Fibroblast of lung (primary cell): ENCODE results near the gene ARSJ. TPM values are rescaled to one million over a fixed set of nuclear protein-coding genes. Genes with fewer than 3 reads are reported as not detected.

Experiments
- DNase-seq, 2 donors: peaks; one replicate each; pipeline versions ENCODE4 v3.0.0 to v3.0.0-alpha.2; 2010; ENCODE audit warnings: low read depth in 2 of 2
- H2AFZ ChIP-seq: 2 replicates; pipeline ENCODE4 v1.5.1; 2012; ENCODE audit warnings: low read length, control low read depth, inconsistent platforms
- H3K27ac ChIP-seq: 2 replicates; pipeline ENCODE4 v1.5.1; 2011; ENCODE audit warnings: low read length, control low read depth; ENCODE audit not compliant: insufficient read depth
- H3K27me3 ChIP-seq: 2 replicates; pipeline ENCODE4 v1.5.1; 2011; ENCODE audit warnings: mild to moderate bottlenecking, low read length; ENCODE audit not compliant: control insufficient read depth, insufficient read depth
- H3K36me3 ChIP-seq: 2 replicates; pipeline ENCODE4 v1.5.1; 2011; ENCODE audit warnings: low read length; ENCODE audit not compliant: control insufficient read depth, insufficient read depth
- H3K4me1 ChIP-seq: 2 replicates; pipeline ENCODE4 v1.5.1; 2011; ENCODE audit warnings: low read length; ENCODE audit not compliant: control insufficient read depth, insufficient read depth; ENCODE audit errors: extremely low read depth
- H3K4me2 ChIP-seq: 2 replicates; pipeline ENCODE4 v1.5.1; 2011; ENCODE audit warnings: low read length, control low read depth; ENCODE audit not compliant: insufficient read depth; ENCODE audit errors: extremely low read depth
- H3K4me3 ChIP-seq, 4 experiments: fragments of 200-600 bp in 1 of 4; sonication (generic) in 1 of 4; replicated peaks in 1 of 4; 2 replicates each; pipeline ENCODE4 v1.5.1; 2011 to 2016; ENCODE audit warnings: low read length in 4 of 4, low read depth in 3 of 4, mild to moderate bottlenecking in 3 of 4, control low read depth in 2 of 4, inconsistent platforms in 1 of 4, mixed read lengths in 1 of 4; ENCODE audit not compliant: insufficient read depth in 1 of 4; ENCODE audit errors: control extremely low read depth in 1 of 4
- H3K79me2 ChIP-seq: 2 replicates; pipeline ENCODE4 v1.5.1; 2012; ENCODE audit warnings: mild to moderate bottlenecking, low read length, inconsistent platforms; ENCODE audit not compliant: control insufficient read depth, insufficient read depth
- H3K9ac ChIP-seq: 2 replicates; pipeline ENCODE4 v1.5.1; 2011; ENCODE audit warnings: mild to moderate bottlenecking, low read length, control low read depth; ENCODE audit not compliant: insufficient read depth
- H3K9me3 ChIP-seq: 2 replicates; pipeline ENCODE4 v1.5.1; 2012; ENCODE audit warnings: low read depth, low read length; ENCODE audit not compliant: control insufficient read depth, insufficient read depth
- H4K20me1 ChIP-seq: 2 replicates; pipeline ENCODE4 v1.5.1; 2011; ENCODE audit warnings: low read length; ENCODE audit not compliant: control insufficient read depth, insufficient read depth; ENCODE audit errors: extremely low read depth
- EZH2 ChIP-seq: IDR thresholded peaks from 2 replicates; pipeline ENCODE4 v1.5.1; 2012; ENCODE audit warnings: low read length, control low read depth, mild to moderate bottlenecking; ENCODE audit errors: missing control alignments
- polyA plus RNA-seq, 2 donors: library from polyadenylated mRNA; depleted of rRNA in 1 of 2; stranded (reverse) in 1 of 2; unstranded in 1 of 2; fragments of >200 nt; gene quantifications; 2 replicates each; pipeline ENCODE4 v1.2.1, GENCODE V29; 2011 to 2012; ENCODE audit warnings: missing spikeins in 1 of 2
- total RNA-seq: library from RNA; depleted of rRNA; stranded (reverse); fragments of >200 nt; gene quantifications from 2 replicates; pipeline ENCODE4 v1.2.1, GENCODE V29; 2014
- TF ChIP-seq, protein P1 (sequence below), 2 donors: IDR thresholded peaks in 1 of 2; conservative IDR thresholded peaks in 1 of 2; 1 replicate in 1 of 2; 2 replicates in 1 of 2; pipeline ENCODE4 v1.5.1; 2011 to 2012; ENCODE audit warnings: low read length in 2 of 2, control low read depth in 1 of 2, inconsistent platforms in 1 of 2, low read depth in 1 of 2, mild to moderate bottlenecking in 1 of 2

Gene ARSJ
- total and polyA plus RNA-seq, 2 donors (not counting 1 experiment from before 2014, with no cell fraction given): 51.1 to 56.6 TPM

DNA sequence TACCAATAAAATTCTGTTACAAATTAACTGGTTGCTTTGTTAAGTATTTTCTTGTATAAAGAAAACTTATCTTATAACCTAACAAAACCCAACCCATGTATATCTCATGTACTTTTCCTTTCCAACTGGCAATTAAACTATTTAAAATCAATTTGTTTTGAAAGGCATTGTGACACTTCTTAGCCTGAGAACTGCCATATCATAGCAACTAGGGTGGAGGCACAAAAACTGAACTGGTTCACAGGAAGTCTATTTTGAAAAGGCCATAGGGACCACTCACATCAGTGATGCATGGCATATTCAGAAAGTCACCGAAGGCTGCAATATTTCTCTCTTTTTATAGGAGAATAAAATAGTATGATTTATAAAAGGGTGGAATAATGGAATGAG is 40.5 kb upstream of the ARSJ start:
- no peak overlapping the region for H3K4me2 ChIP-seq
- H3K9me3 ChIP-seq: no peaks in the 10 kb centered on the region
- no peaks in the 10 kb centered on the region for H3K36me3 ChIP-seq
- H3K27me3 ChIP-seq: no peaks in the 10 kb centered on the region
- no peak overlapping the region for H3K4me3 ChIP-seq
- no peak for TF ChIP-seq EZH2
- TF ChIP-seq, protein P1, sequence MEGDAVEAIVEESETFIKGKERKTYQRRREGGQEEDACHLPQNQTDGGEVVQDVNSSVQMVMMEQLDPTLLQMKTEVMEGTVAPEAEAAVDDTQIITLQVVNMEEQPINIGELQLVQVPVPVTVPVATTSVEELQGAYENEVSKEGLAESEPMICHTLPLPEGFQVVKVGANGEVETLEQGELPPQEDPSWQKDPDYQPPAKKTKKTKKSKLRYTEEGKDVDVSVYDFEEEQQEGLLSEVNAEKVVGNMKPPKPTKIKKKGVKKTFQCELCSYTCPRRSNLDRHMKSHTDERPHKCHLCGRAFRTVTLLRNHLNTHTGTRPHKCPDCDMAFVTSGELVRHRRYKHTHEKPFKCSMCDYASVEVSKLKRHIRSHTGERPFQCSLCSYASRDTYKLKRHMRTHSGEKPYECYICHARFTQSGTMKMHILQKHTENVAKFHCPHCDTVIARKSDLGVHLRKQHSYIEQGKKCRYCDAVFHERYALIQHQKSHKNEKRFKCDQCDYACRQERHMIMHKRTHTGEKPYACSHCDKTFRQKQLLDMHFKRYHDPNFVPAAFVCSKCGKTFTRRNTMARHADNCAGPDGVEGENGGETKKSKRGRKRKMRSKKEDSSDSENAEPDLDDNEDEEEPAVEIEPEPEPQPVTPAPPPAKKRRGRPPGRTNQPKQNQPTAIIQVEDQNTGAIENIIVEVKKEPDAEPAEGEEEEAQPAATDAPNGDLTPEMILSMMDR (conservative IDR thresholded peaks at IDR 0.05 in 1 of 2, IDR thresholded peaks at IDR 0.05 in 1 of 2; ENCODE audit: low read depth in 1 of 2, low read length in 2 of 2): no peak
- peaks cover 2% of the 10 kb centered on the region for H3K4me1 ChIP-seq
- no peak overlapping the region for H3K9ac ChIP-seq
- H2AFZ ChIP-seq: no peak overlapping the region
- no peak for DNase-seq
- no peaks in the 10 kb centered on the region for H4K20me1 ChIP-seq
- no peaks in the 10 kb centered on the region for H3K79me2 ChIP-seq
- no peak overlapping the region for H3K27ac ChIP-seq

DNA sequence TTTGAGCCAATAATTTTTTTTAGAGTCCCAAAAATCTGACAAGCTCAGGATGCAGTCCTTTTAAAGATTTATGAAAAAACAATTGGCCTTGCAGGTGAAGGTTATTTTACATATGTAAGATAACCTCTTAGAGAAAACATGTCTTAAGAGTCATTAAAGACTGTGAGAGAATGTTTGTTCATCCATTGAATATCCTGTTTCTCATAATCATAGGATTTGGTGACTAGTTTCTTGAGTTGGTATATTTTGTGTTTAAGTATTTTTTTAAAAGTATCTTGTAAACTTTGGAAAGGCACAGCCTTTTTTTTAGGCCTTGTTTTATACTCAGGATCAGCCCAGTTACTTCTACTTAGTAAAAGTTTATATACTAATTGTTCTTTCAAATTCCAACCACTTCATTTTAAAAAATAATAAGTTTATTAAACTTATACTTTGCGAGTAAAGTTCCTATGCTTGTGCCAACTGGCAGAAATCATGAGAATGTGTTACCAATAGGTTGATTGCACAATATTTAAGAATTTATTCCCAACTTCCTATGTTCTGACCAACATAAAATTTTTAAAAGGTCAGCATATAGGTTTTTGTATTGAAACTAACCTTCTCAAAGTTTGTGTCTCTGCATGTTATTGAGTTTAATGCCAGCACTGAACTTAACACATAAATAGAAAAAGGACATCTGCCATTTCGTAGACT is 40.0 kb upstream of the ARSJ start:
- Histone ChIP-seq H3K4me2 (no peak overlapping the region), H3K79me2 (no peaks in the 10 kb centered on the region), H3K27me3 (no peaks in the 10 kb centered on the region), H4K20me1 (no peaks in the 10 kb centered on the region), H3K27ac (no peak overlapping the region), H3K9me3 (no peaks in the 10 kb centered on the region), H3K36me3 (no peaks in the 10 kb centered on the region), H3K9ac (no peak overlapping the region), H3K4me3 (no peak overlapping the region), H3K4me1 (peaks cover 3% of the 10 kb centered on the region), H2AFZ (no peak overlapping the region)
- TF ChIP-seq EZH2: no peak
- TF ChIP-seq, protein P1 (conservative IDR thresholded peaks at IDR 0.05 in 1 of 2, IDR thresholded peaks at IDR 0.05 in 1 of 2; ENCODE audit: low read depth in 1 of 2, low read length in 2 of 2): no peak
- peak; percentile 25 to 74 for DNase-seq

DNA sequence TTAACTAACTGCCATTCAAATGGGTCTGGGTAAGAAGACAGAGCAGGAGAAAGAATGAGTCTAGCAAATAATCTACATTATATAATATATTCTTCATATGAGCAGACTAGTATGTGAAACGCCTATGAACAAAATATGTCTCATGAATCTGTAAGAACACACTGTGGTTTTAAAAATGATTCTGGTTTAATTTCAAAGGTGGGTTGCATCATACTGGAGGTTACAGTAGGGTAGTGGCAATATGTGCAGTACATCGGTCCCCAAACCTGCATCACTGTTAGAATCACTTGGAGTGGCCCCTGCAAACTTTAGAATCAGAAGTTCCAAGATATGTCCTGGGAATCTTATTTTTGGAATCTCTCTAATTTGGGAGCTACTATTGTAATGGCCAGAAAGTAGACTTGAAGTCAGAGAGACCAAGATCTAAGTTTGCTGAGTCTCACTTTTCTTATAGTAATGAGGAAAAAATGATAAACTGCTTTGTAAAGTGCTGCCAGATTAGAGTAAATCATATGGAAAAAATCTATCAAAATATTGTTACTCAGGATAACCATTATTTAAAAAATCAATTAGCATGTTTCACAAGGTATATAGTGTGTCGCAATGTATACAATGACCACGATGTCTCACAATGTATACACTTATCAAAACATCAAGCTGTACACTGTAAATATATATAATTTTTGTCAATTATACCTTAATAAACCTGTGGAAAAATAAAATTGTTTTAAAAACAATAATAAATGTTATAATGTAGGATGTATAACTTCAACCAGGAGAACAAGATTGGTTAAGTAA is 37.9 kb upstream of the ARSJ start:
- peak in 1 of 2 donors; percentile 35 for DNase-seq
- Histone ChIP-seq H3K4me1 (peaks cover 4% of the 10 kb centered on the region), H2AFZ (no peak overlapping the region), H3K79me2 (no peaks in the 10 kb centered on the region), H3K9me3 (no peaks in the 10 kb centered on the region), H4K20me1 (no peaks in the 10 kb centered on the region), H3K36me3 (no peaks in the 10 kb centered on the region), H3K4me2 (no peak overlapping the region), H3K9ac (no peak overlapping the region), H3K4me3 (no peak overlapping the region), H3K27me3 (no peaks in the 10 kb centered on the region), H3K27ac (no peak overlapping the region)
- TF ChIP-seq, protein P1 (conservative IDR thresholded peaks at IDR 0.05 in 1 of 2, IDR thresholded peaks at IDR 0.05 in 1 of 2; ENCODE audit: low read depth in 1 of 2, low read length in 2 of 2): no peak
- TF ChIP-seq EZH2: no peak
